ENCODE results near the gene HUS1B.
"Not testable (repeated sequence)": the region's sequence is repeated elsewhere in the genome, so short reads cannot be mapped to it uniquely, and the experiment has no call there.

HUS1B gene

DNA sequence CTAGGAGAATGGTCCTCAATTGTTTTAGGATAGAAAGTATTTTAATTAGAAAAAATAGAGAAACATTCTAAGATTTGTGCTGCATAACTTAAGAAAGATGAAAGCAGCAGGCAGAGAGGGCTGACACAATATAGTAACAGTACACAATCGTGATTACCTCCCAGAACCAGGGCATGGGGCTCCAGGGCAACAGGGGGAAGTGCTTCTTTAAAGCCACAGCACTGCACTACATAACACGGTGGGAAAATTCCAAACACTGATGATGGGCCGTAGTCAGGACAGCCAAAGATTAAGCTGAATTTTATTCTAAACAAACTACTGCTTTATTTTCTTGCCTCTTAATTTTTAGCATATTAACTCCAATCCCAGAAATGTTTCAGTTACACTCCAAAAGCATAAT is 21.6 kb upstream of the HUS1B start:
- DNase-seq (ENCODE audit: low spot score), result no peak

DNA sequence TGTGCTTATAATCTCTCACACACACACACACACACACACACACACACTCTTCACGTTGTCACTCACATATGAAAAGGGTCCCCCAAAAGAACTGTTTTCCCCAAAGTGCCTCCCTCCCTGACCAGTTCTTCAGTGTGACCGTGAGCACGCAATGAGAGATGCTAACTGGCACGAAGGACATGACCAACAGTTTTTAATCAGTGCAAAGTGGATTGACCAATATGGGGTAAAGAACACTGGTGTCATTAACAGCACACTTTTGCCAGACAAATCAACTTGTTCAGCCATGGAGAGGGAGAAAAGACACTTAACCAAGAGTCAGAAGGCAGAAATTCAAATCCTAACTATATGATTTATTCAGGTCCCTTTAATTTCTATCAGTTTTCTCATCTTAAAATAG is 21.0 kb upstream of the HUS1B start:
- no peak for DNase-seq (ENCODE audit: low spot score)

DNA sequence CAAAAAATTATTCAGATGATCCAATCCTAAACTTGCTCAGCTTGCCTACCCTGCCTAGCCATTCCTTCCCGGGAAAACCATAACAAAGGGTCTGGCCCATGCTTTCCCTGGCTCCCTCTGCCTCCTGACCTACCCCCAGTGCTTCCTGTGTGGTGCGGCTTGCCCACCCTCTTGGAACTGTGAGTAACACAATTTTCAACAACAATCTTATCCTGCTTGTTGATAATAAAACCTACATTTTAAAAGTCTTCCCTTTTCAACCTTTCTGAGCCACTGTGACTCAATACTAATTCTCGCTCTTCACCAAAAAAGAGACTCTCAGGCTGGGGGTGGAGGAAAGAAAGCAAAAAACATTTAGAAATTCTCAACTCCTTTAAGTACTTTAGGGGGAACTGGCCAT is 18.1 kb upstream of the HUS1B start:
- no peak for DNase-seq (ENCODE audit: low spot score)

DNA sequence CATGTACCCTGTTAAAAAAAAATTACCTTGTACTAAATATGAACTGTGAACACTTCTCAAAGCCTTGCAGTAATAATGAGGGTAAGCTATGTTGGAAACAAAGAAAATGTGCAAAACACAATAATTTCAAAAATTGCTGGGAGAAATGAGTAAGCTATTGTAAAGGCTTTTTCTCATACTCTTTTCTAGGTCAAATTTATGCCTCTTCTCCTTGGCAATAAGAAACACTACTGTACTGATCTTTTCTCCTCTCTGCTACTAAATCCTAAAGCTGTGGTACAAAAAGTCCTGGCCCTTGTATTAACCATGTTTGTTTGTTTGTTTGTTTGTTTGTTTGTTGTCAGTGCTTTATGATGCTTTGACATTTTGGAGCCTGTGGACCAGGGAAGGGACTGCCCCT is 17.5 kb upstream of the HUS1B start:
- no peak for DNase-seq (ENCODE audit: low spot score)

DNA sequence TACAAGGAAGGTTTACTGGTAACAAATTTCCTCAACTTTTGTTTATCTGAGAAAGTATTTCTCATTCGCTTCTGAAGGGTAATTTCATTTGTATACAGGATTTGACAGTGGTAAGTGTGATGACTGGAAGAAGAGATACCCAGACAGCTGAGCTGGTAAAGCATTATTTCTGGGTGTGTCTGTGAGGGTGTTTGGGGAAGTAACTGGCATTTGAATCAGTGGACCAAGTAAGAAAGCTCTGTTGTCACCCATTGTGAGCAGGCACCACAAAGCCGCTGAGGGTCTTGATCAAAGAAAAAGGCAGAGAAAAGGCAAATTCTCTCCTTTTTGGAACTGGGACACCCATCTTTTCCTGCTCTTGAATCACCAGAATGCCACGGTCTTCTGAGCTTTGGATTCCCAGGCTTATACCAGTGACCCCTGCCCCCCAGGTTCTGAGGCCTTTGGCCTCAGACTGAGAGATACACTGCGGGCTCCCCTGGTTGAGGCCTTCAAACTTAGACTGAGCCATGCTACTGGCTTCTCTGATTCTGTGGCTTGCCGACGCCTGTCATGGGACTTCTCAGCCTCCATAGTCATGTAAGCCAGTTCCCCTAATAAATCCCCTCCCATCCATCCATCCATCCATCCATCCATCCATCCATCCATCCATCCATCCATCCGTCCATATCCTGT is 10.5 kb upstream of the HUS1B start:
- DNase-seq (ENCODE audit: low spot score), result no peak

DNA sequence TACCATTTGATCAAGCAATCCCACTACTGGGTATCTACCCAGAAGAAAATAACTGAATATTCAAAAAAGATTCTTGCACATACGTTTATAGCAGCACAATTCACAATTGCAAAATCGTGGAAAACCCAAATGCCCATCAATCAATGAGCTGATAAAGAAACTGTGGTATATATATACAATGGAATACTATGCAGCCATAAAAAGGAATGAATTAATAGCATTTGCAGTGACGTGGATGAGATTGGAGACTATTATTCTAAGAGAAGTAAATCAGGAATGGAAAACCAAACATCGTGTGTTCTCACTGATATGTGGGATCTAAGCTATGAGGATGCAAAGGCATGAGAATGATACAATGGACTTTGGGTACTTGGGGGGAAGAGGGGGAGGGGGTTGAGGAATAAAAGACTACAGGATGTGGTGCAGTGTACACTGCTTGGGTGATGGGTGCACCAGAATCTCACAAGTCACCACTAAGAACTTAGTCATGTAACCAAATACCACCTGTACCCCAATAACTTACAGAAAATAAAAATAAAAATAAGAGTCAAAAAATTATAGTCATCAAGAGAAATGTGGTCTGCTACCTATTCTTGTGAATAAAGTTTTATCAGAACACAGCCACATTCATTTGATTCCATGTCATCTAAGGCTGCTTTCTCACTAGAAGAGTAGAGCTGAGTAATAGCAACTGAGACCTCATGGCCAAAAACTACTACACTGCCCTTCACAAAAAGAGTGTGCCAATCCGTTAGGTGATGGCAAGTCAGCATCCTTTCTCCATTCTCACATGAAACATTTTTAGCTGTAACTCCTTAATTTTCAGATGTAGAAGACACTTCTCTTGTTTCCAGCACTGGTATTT is 8.7 kb upstream of the HUS1B start:
- no peak for DNase-seq (ENCODE audit: low spot score)

DNA sequence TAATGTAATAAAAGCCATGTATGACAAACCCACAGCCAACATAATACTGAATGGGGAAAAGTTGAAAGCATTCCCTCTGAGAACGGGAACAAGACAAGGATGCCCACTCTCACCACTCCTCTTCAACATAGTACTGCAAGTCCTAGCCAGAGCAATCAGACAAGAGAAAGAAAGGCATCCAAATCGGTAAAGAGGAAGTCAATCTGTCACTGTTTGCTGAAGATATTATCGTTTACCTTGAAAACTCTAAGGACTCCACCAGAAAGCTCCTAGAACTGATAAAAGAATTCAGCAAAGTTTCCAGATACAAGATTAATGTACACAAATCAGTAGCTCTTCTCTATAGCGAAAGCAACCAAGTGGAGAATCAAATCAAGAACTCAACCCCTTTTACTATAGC is 6.9 kb upstream of the HUS1B start:
- not testable (repeated sequence) for DNase-seq (ENCODE audit: low spot score)

DNA sequence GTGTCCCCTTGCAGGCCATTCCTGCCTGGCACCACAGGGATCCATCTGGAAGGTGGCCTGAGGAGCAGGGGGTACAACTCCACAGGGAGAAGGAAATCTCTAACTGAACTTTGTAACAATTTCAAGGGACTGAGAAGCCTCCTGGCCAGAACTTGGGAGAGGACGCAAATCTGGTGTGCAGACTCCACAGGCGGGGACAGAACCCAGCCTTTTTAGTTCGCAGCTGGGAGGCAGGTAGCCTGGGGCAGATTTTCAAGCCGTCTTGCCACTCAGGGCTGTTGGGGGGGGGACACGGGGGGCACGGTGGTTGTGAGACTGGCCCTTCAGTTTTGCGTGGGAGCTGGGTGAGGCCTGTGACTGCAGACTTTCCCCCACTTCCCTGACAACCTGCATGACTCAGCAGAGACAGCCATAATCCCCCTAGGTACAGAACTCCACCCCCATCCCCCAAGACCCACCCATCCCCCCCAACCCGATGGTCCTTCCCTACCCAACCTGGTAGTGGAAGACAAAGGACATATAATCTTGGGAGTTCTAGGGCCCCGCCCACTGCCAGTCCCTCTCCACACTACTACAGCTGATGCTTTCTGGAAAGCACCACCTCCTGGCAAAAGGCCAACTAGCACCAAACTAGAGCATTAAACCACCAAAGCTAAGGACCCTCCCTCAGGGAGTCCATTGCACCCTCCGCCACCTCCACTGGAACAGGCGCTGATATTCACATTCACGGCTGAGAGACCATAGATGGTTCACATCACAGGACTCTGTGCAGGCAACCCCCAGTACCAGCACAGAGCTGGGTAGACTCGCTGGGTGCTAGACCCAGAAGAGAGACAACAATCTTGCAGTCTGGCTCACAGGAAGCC is 3.0 kb upstream of the HUS1B start:
- no peak for DNase-seq (ENCODE audit: low spot score)

DNA sequence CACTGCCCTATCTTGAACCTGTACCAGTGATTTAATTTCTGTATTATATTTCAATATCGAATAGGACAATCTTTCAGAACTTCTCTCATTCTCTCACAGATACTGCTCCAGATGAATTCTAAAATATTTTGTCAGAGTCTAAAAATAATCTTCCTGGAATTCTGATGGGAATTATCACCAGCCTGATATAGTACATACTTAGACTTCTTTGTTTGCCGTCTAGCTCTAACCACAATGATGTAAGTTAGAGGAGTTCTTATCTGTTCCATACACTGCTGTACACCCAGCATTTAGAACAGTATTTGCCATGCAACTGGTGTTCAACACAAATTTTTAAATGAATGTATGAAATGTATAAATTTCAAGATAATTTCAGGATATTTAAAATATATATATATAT is 1.3 kb upstream of the HUS1B start:
- no peak for DNase-seq (ENCODE audit: low spot score)

DNA sequence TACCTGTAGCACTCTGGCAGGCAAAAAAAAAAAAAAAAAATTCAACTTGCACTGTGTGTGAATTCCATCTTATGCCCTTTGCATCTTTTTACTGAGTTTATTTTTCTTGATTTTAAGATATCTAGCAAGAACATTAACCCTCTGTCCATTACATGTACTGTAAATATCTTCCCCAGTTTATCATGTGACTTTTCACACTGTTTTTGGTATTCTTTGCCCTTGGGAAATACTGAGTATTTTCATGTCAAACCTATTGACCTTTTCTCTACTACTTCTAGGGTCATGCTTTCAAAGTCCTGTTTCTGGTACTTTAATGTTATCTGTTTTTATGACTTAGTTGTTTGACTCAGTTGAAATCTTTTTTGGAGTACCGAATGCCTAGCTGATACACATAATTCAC is 843 bp upstream of the HUS1B start:
- no peak for DNase-seq (ENCODE audit: low spot score)

DNA sequence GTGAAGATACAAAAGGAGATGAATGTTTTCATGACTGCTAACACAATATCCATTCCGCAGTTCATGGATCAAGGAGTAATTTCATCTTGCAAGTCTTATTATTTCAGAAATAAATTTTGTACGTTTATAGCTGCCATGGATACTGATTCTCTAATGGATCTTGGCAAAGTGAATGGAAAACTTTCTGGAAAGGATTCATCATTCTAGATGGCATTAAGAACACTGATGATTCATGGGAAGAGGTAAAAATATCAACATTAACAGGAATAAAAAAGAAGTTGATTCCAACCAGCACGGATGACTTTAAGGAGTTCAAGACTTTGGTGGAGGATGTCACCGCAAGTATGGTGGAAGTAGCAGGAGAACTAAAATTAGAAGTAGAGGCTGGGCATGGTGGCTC is 2.8 kb downstream of the HUS1B start:
- DNase-seq (ENCODE audit: low spot score), result no peak

DNA sequence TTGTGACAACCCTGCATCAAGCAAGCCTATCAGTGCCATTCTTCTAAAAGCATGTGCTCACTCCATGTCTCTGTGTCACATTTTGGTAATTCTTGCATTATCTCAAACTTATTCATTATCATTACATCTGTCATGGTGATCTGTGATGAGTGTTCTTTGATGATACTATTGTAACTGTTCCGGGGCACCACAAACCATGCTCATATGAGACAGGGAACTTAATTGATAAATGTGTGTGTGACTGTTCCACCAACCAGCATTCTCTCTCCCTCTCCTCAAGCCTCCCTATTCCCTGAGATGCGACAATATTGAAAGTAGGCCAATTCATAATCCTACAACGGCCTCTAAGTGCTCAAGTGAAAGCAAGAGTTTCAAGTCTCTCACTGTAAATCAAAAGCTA is 4.0 kb downstream of the HUS1B start:
- DNase-seq (ENCODE audit: low spot score), result no peak

DNA sequence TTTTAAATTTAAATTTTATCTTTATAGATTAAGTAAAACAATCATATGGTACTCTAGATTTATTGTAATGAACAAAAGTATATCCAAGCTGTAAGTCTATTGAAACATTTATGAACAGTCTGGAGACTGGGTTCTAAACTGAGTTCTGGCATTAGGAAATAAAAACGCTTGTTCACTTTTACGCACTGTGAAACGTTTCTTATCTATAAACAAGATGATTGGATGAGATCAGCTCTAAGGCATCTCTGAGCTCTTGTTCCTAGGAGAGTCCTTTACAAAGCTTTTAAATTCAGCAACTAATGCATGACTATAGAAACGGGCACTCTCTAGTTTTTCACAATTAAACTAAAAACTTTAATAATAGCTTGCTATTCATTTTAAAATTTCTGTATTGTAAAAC is 6.8 kb downstream of the HUS1B start:
- no peak for DNase-seq (ENCODE audit: low spot score)

DNA sequence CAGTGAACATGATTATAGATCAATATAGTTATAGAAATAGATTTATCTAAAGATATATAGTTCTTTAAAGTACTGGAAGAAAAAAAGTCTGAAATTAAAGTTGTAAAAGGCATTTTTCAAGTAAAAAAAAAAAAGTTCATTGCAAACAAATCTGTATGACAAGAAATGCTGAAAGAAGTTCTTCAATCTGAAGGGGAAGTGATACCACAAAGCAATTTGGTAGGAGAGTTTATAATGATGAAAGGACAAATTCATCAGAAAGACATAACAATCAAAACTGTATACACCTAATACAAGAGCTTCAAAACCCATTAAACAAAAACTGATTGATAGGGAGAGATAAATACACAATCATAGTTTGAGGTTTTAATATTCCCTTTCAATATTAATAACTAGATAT is 14.1 kb downstream of the HUS1B start:
- DNase-seq (ENCODE audit: low spot score), result no peak

DNA sequence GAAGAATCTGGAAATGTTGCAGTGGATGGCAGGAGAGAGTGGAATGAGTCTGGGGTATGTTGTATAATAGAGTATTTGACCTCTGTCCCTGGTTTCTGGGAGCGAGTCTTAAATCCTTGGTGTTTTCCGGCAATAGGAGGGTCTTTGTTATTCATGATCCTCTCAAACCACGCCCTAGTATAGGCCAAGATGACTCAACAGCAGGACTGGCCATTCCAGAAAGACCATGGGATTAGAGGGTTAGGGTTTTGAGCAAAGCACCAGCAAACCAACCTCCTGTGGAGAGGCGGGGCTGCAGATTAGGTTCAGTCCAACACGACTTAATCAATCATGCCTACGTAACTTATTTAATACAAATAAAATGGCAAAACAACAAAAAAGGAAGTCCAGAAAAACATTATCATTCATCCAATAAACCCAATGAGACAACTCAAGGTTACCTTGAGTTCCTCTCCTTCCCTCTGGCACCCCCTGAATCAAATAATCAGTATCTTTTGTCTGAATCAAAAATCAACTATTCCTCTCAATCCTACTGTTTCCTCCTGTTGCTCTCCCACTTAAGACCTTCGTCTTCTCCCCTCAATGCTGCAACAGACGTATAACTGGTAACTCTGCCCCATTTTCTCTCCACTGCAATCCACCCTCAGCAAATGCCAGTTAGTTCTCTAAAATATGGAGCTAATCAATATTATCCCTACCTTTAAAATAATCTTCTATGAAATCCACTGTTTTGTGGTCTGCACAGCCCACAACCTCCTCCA is 15.5 kb downstream of the HUS1B start:
- DNase-seq (ENCODE audit: low spot score), result no peak

DNA sequence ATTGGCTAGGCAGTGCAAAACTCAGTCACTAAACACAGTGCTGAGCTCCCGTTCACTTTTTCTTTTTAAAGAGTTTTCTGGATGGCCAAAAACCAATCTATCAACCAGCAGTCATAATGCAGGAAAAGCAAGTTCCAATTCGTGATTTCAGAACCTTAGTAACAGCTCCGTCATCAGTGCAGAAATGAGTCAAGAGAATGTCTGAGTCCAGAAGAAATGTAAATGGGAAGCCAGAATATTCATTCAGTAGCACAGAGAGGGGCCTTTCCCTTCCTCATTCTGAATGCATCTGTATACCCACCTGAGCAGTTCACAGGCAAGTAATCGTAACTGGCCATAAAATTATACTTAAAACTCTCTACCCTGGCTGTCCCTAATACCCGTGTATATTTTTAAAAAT is 20.4 kb downstream of the HUS1B start:
- DNase-seq (ENCODE audit: low spot score), result no peak

DNA sequence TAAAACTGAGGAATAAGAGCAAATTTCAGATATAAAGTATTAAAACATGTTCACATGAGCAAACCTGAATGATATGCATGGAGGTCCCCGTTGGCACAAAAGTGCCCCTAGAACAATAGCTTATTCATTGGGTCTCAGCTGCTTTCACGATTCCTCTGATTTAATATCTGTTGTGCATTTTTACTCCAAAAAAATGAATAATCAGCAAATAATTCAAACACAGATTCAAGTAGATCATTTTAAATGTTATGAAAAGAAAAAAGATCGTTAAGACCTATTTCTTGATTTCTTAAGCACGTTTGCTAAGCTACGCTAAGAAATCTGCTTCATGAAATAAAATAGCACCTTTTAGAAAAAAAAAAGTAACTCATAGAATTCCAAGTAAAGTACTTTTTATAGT is 21.7 kb downstream of the HUS1B start:
- no peak for DNase-seq (ENCODE audit: low spot score)

DNA sequence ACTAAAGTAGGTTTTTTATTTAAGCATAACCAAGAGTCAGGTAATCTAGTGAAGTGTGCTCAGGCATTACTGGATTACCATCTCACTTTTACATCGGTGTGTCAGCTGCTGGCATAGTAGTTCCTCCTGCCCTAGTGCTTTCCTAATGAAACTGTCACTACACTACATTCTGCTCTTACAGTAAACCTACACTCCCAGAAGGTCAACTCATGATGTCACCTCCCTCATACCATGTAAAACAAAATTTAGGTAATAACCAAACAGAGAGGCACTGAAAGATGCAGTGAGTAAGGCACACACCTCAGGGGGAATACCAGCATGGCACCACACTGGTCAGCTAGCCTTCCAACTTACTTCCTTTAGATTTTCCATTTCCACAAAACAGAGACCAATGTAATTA is 23.3 kb downstream of the HUS1B start:
- no peak for DNase-seq (ENCODE audit: low spot score)

DNA sequence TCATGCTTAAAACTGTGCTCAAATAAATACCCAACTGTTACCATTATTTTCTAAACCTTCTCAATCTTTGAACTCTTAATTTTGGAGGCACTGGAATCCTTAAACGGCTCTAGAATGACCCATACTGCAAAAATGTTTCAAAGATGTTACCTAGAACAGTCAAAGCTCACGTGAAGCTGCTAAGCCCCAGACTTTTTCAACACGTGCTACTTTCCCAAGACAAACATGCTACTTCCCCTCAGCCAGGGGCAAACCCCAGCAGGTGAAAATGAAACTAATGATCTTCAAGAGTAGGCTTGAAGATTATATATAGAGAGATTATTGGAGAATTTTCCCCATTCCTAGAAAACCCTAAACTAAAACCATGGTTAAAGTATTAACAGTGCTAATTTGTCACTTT is 28.1 kb downstream of the HUS1B start:
- DNase-seq (ENCODE audit: low spot score), result no peak

DNA sequence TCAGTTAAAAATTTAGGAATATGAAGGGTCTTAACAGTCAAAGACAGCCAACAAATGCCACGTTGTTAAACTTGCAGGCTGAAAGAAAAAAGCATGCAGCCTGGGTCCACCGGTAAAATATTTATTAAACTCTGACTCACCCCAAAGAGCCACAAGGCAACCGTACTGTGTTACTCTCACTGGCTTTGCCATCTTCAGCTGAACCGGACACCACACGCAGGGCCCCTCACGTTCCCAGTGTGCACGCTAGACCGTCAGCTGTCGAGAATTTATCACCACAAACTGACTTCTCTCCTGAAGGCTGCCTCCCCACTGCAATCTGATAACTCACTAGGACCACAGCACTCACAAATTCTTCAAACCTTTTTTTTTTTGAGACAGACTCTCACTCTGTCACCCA is 30.7 kb downstream of the HUS1B start:
- no peak for DNase-seq (ENCODE audit: low spot score)

DNA sequence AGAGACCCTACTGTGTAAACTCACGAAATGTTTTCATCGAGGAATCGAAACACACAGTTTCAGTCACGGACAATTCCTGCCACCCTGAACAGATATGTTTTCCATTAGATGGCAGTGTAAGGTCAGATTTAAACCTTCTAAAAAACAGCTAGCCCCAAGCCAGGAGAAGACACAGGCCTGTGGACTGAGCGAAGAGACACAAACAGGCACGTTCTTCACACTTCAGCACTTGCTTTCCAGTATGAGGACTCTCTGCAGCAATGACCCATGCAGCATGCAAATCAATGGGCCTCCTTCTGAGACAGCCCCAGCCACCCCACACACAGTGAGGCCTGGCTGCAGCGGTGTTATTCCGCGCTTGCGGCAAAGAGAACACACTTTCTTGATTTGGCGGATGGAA is 31.9 kb downstream of the HUS1B start:
- no peak for DNase-seq (ENCODE audit: low spot score)

DNA sequence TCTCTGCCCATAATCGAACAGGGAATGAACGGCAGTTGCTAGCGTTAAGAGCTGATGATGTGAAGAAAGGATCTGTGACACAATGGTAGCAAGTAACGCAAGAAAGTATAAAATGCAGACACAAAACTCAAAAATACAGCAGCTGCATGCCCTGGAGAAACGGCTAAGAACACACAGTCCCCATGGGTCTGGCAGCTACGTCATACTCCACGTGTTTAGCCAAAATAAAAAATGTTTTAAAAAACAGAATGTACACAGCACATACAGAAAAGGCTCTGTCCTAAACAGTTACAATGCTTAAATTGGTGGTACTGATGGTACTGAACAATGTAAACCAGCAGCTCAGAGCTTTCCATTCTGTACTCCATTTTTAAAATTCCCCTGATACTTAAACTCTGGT is 34.4 kb downstream of the HUS1B start:
- no peak for DNase-seq (ENCODE audit: low spot score)

Measured in RKO (cell line).